Measurements from ENCODE around the gene DAPK2.

DNA sequence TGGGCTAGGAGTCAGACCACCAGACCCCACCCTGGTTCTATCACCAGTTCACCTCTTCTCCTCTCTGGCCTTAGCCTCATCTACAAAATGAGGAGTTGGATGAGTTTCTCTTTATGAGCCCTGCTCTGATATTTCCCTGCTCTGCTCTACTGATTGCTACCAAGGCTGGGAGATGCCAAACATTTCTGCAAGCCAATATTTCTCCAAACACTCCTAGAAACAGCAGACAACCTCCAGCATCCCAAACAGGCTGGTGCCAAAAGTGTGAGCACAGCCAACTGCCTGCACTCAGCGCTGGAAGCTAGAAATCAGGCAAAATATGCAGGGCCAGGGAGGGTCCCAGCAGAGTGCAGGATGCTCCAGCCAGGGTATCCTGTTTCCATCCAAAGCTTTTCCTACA lies 10.8 kb downstream of the DAPK2 start:
- TF ChIP-seq GATA2 (IDR thresholded peaks at IDR 0.05; ENCODE audit: low read depth, low read length), result no peak
- TF ChIP-seq GATA3 (IDR thresholded peaks at IDR 0.05; ENCODE audit: low read depth, low read length), result no peak

All from SH-SY5Y (cell line).